ENCODE data around the gene PRSS23. TPM values are rescaled to one million over a fixed set of nuclear protein-coding genes. Genes with fewer than 3 reads are reported as not detected.

PRSS23 gene
- total RNA-seq, 1 experiment from 2014 or later: 9.8 TPM

GRCh38 chr11:86812981-86813380, 12.6 kb downstream of the PRSS23 start:
- H3K9me3 Mint-ChIP-seq (ENCODE audit: unreplicated experiment): no peaks in the 10 kb centered on the region
- ChIA-PET POLR2A (no interaction called here), CTCF (interaction anchor here (0.7 to 2.5 kb wide), 6 partner anchors 9 to 828 kb away, joined by 3 to 12 read pairs (median 4); no protein-coding TSS in a partner anchor)
- no peak overlapping the region for H3K4me3 Mint-ChIP-seq (ENCODE audit: unreplicated experiment)
- no peaks in the 10 kb centered on the region for H3K27me3 Mint-ChIP-seq (ENCODE audit: insufficient read depth, unreplicated experiment)
- H3K4me1 Mint-ChIP-seq (ENCODE audit: insufficient read depth, unreplicated experiment): peaks cover 13% of the 10 kb centered on the region
- TF ChIP-seq CTCF (IDR thresholded peaks at IDR 0.05; ENCODE audit: unreplicated experiment): no peak
- intact Hi-C loops (cut with micrococcal nuclease): loop anchor here (10.0 kb wide), 1 partner anchor 868 kb away; no protein-coding TSS in a partner anchor
- H3K27ac Mint-ChIP-seq (ENCODE audit: low read depth, unreplicated experiment): no peak overlapping the region
- H3K36me3 Mint-ChIP-seq (ENCODE audit: insufficient read depth, unreplicated experiment): peaks cover 5% of the 10 kb centered on the region
- DNase-seq (ENCODE audit: unreplicated experiment): no peak
- BruUV-seq (replicated peaks): no TSS peak

- H3K27ac Mint-ChIP-seq (ENCODE audit: low read depth, unreplicated experiment): no peak overlapping the region
- no peak overlapping the region for H3K4me3 Mint-ChIP-seq (ENCODE audit: unreplicated experiment)
- no peaks in the 10 kb centered on the region for H3K9me3 Mint-ChIP-seq (ENCODE audit: unreplicated experiment)
- H3K27me3 Mint-ChIP-seq (ENCODE audit: insufficient read depth, unreplicated experiment): no peaks in the 10 kb centered on the region
- TF ChIP-seq CTCF (IDR thresholded peaks at IDR 0.05; ENCODE audit: unreplicated experiment): no peak
- H3K4me1 Mint-ChIP-seq (ENCODE audit: insufficient read depth, unreplicated experiment): peaks cover 21% of the 10 kb centered on the region
- no peak for DNase-seq (ENCODE audit: unreplicated experiment)
- POLR2A ChIA-PET: interaction anchor here (0.6 kb wide), 1 partner anchor 474 kb away, joined by 3 read pairs; no protein-coding TSS in a partner anchor
- intact Hi-C loops (cut with micrococcal nuclease): loop anchor here (10.0 kb wide), 1 partner anchor 870 kb away; no protein-coding TSS in a partner anchor
- CTCF ChIA-PET: interaction anchor here (0.7 to 4.6 kb wide), 5 partner anchors 206 to 454 kb away, joined by 3 to 32 read pairs (median 5); no protein-coding TSS in a partner anchor
- H3K36me3 Mint-ChIP-seq (ENCODE audit: insufficient read depth, unreplicated experiment): peaks cover 6% of the 10 kb centered on the region
- no TSS peak for BruUV-seq (replicated peaks)
Observed at GRCh38 chr11:86814775-86815174, 14.4 kb downstream of the PRSS23 start.

- no peak for DNase-seq (ENCODE audit: unreplicated experiment)
- CTCF ChIA-PET: interaction anchor here (0.5 to 4.6 kb wide), 8 partner anchors 10 to 455 kb away, joined by 3 to 32 read pairs (median 4); no protein-coding TSS in a partner anchor
- peaks cover 6% of the 10 kb centered on the region for H3K36me3 Mint-ChIP-seq (ENCODE audit: insufficient read depth, unreplicated experiment)
- intact Hi-C loops (cut with micrococcal nuclease): loop anchor here (10.0 kb wide), 1 partner anchor 871 kb away; no protein-coding TSS in a partner anchor
- no peak overlapping the region for H3K27ac Mint-ChIP-seq (ENCODE audit: low read depth, unreplicated experiment)
- no TSS peak for BruUV-seq (replicated peaks)
- POLR2A ChIA-PET: no interaction called here
- peaks cover 21% of the 10 kb centered on the region for H3K4me1 Mint-ChIP-seq (ENCODE audit: insufficient read depth, unreplicated experiment)
- H3K9me3 Mint-ChIP-seq (ENCODE audit: unreplicated experiment): no peaks in the 10 kb centered on the region
- no peak for TF ChIP-seq CTCF (IDR thresholded peaks at IDR 0.05; ENCODE audit: unreplicated experiment)
- H3K4me3 Mint-ChIP-seq (ENCODE audit: unreplicated experiment): no peak overlapping the region
- no peaks in the 10 kb centered on the region for H3K27me3 Mint-ChIP-seq (ENCODE audit: insufficient read depth, unreplicated experiment)
Observed at GRCh38 chr11:86815726-86816125, 15.4 kb downstream of the PRSS23 start.

GRCh38 chr11:86816251-86816726, 15.9 kb downstream of the PRSS23 start:
- ChIA-PET CTCF (interaction anchor here (0.5 to 4.6 kb wide), 8 partner anchors 11 to 366 kb away, joined by 3 to 32 read pairs (median 6); no protein-coding TSS in a partner anchor), POLR2A (no interaction called here)
- H3K4me3 Mint-ChIP-seq (ENCODE audit: unreplicated experiment): no peak overlapping the region
- intact Hi-C loops (cut with micrococcal nuclease): loop anchor here (10.0 kb wide), 1 partner anchor 871 kb away; no protein-coding TSS in a partner anchor
- H3K9me3 Mint-ChIP-seq (ENCODE audit: unreplicated experiment): no peaks in the 10 kb centered on the region
- peaks cover 6% of the 10 kb centered on the region for H3K36me3 Mint-ChIP-seq (ENCODE audit: insufficient read depth, unreplicated experiment)
- no peaks in the 10 kb centered on the region for H3K27me3 Mint-ChIP-seq (ENCODE audit: insufficient read depth, unreplicated experiment)
- peaks cover 21% of the 10 kb centered on the region for H3K4me1 Mint-ChIP-seq (ENCODE audit: insufficient read depth, unreplicated experiment)
- BruUV-seq (replicated peaks): no TSS peak
- DNase-seq (ENCODE audit: unreplicated experiment): no peak
- H3K27ac Mint-ChIP-seq (ENCODE audit: low read depth, unreplicated experiment): no peak overlapping the region
- no peak for TF ChIP-seq CTCF (IDR thresholded peaks at IDR 0.05; ENCODE audit: unreplicated experiment)

Data from MCF 10A (cell line).